Measurements from ENCODE around the gene GAGE13.

GRCh38 chrX:49308604-49309269 lies 22.6 kb upstream of the GAGE13 start:
- TF ChIP-seq CTCF (IDR thresholded peaks at IDR 0.05; ENCODE audit: low read depth, low read length, missing input control) (no peak), RXRA (IDR thresholded peaks at IDR 0.05) (no peak), JUND (IDR thresholded peaks at IDR 0.05) (no peak), ATF3 (IDR thresholded peaks at IDR 0.05) (no peak), MAX (IDR thresholded peaks at IDR 0.05) (no peak)
